OCI-LY3 (cell line): ENCODE results near the gene ITM2C.

Source experiments
- EZH2phosphoT487 ChIP-seq: fragments of 200-600 bp; shearing (Covaris generic); IDR thresholded peaks from 2 replicates; pipeline ENCODE4 v1.6.1; 2018; ENCODE audit warnings: antibody characterized with exemption, mixed run types, low read depth
- TF ChIP-seq, protein P1 (sequence below): fragments of 200-600, 300-600 bp; sonication (generic); IDR thresholded peaks from 2 replicates; pipeline ENCODE4 v1.5.1; 2014; ENCODE audit warnings: antibody characterized with exemption, low read length, low read depth

GRCh38 chr2:230879271-230879882 lies 14.6 kb downstream of the ITM2C start:
- TF ChIP-seq, protein P1, sequence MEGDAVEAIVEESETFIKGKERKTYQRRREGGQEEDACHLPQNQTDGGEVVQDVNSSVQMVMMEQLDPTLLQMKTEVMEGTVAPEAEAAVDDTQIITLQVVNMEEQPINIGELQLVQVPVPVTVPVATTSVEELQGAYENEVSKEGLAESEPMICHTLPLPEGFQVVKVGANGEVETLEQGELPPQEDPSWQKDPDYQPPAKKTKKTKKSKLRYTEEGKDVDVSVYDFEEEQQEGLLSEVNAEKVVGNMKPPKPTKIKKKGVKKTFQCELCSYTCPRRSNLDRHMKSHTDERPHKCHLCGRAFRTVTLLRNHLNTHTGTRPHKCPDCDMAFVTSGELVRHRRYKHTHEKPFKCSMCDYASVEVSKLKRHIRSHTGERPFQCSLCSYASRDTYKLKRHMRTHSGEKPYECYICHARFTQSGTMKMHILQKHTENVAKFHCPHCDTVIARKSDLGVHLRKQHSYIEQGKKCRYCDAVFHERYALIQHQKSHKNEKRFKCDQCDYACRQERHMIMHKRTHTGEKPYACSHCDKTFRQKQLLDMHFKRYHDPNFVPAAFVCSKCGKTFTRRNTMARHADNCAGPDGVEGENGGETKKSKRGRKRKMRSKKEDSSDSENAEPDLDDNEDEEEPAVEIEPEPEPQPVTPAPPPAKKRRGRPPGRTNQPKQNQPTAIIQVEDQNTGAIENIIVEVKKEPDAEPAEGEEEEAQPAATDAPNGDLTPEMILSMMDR, result no peak
- TF ChIP-seq EZH2phosphoT487, result no peak
